ENCODE results near the gene FBLN2. TPM values are rescaled to one million over a fixed set of nuclear protein-coding genes. Genes with fewer than 3 reads are reported as not detected.

FBLN2 gene
- total RNA-seq, 1 experiment from 2014 or later = 0.39 TPM

DNA sequence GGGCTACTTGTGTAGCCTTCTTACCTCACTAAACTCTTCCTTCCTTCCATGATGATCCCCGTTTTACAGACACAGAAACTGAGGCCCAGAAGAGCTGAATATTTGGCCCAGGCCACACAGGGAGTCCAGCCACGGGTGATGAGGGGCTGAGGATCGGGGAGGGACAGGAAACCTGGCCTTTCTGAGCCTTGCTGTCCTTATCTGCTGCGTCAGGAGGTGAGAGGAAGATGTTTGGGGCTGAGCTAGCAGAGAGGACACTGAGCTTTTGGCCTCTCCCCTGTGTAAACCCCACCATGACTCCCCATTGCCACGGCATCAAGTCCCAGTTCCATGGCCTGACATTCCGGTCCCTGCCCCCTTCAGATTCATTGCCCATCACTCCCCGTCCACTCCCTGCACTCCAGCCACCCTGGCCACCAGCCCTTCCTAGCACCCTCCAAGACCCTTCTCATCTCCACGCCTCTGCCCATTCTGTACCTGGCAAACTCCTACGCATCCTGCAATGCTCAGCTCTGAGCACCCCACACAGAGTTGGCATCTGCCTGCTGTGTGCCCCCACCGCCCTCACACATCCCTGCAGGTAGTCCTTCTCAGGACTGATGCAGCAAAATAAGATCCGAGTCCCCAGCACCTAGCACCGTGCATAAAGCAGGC lies 103.0 kb downstream of the FBLN2 start:
- TF ChIP-seq SP1 (IDR thresholded peaks at IDR 0.05; ENCODE audit: low read depth) (no peak), POLR2AphosphoS5 (IDR thresholded peaks at IDR 0.05; ENCODE audit: low read depth, low read length) (no peak), RAD21 (IDR thresholded peaks at IDR 0.05; ENCODE audit: low read depth) (no peak), ZFX (IDR thresholded peaks at IDR 0.05) (no peak), CBX3 (IDR thresholded peaks at IDR 0.05; ENCODE audit: low read depth) (no peak), YY1 (IDR thresholded peaks at IDR 0.05; ENCODE audit: extremely low read depth, insufficient replicate concordance, low read depth, low read length) (no peak), EZH2phosphoT487 (IDR thresholded peaks at IDR 0.05; ENCODE audit: borderline replicate concordance) (no peak), JUND (IDR thresholded peaks at IDR 0.05) (no peak), EGR1 (IDR thresholded peaks at IDR 0.05; ENCODE audit: low read depth) (no peak), SRF (IDR thresholded peaks at IDR 0.05; ENCODE audit: low read depth) (no peak), TCF7L2 (IDR thresholded peaks at IDR 0.05; ENCODE audit: borderline replicate concordance, extremely low read depth, insufficient read depth, insufficient read length) (no peak), FOSL1 (IDR thresholded peaks at IDR 0.05; ENCODE audit: low read depth) (no peak), POLR2A (IDR thresholded peaks at IDR 0.05; ENCODE audit: borderline replicate concordance, extremely low read depth, insufficient read depth, insufficient read length) (no peak), ELF1 (IDR thresholded peaks at IDR 0.05; ENCODE audit: borderline replicate concordance, low read depth) (no peak), CEBPB (IDR thresholded peaks at IDR 0.05; ENCODE audit: low read depth) (no peak), SIN3A (IDR thresholded peaks at IDR 0.05; ENCODE audit: low read depth) (no peak)
- TF ChIP-seq, protein P1, sequence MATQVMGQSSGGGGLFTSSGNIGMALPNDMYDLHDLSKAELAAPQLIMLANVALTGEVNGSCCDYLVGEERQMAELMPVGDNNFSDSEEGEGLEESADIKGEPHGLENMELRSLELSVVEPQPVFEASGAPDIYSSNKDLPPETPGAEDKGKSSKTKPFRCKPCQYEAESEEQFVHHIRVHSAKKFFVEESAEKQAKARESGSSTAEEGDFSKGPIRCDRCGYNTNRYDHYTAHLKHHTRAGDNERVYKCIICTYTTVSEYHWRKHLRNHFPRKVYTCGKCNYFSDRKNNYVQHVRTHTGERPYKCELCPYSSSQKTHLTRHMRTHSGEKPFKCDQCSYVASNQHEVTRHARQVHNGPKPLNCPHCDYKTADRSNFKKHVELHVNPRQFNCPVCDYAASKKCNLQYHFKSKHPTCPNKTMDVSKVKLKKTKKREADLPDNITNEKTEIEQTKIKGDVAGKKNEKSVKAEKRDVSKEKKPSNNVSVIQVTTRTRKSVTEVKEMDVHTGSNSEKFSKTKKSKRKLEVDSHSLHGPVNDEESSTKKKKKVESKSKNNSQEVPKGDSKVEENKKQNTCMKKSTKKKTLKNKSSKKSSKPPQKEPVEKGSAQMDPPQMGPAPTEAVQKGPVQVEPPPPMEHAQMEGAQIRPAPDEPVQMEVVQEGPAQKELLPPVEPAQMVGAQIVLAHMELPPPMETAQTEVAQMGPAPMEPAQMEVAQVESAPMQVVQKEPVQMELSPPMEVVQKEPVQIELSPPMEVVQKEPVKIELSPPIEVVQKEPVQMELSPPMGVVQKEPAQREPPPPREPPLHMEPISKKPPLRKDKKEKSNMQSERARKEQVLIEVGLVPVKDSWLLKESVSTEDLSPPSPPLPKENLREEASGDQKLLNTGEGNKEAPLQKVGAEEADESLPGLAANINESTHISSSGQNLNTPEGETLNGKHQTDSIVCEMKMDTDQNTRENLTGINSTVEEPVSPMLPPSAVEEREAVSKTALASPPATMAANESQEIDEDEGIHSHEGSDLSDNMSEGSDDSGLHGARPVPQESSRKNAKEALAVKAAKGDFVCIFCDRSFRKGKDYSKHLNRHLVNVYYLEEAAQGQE (IDR thresholded peaks at IDR 0.05; ENCODE audit: low read depth) = no peak
- TF ChIP-seq, protein P2, sequence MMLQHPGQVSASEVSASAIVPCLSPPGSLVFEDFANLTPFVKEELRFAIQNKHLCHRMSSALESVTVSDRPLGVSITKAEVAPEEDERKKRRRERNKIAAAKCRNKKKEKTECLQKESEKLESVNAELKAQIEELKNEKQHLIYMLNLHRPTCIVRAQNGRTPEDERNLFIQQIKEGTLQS (IDR thresholded peaks at IDR 0.05) = no peak
- TF ChIP-seq, protein P3, sequence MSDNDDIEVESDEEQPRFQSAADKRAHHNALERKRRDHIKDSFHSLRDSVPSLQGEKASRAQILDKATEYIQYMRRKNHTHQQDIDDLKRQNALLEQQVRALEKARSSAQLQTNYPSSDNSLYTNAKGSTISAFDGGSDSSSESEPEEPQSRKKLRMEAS (IDR thresholded peaks at IDR 0.05) = no peak
- TF ChIP-seq, protein P4, sequence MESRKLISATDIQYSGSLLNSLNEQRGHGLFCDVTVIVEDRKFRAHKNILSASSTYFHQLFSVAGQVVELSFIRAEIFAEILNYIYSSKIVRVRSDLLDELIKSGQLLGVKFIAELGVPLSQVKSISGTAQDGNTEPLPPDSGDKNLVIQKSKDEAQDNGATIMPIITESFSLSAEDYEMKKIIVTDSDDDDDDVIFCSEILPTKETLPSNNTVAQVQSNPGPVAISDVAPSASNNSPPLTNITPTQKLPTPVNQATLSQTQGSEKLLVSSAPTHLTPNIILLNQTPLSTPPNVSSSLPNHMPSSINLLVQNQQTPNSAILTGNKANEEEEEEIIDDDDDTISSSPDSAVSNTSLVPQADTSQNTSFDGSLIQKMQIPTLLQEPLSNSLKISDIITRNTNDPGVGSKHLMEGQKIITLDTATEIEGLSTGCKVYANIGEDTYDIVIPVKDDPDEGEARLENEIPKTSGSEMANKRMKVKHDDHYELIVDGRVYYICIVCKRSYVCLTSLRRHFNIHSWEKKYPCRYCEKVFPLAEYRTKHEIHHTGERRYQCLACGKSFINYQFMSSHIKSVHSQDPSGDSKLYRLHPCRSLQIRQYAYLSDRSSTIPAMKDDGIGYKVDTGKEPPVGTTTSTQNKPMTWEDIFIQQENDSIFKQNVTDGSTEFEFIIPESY (IDR thresholded peaks at IDR 0.05; ENCODE audit: extremely low read depth, insufficient replicate concordance, low read length) = no peak
- H3K9me3 ChIP-seq (ENCODE audit: control insufficient read depth in 1 of 2, insufficient read depth in 1 of 2, low read depth in 1 of 2, low read length in 2 of 2) = no peaks in the 10 kb centered on the region
- no peak for ATAC-seq
- ChIA-PET POLR2A (interaction anchor here (0.6 kb wide), 1 partner anchor 15 kb away, joined by 3 read pairs; no protein-coding TSS in a partner anchor), CTCF (interaction anchor here (1.1 to 12.3 kb wide), 5 partner anchors 41 to 560 kb away, joined by 3 to 297 read pairs (median 5); partner anchors contain the start of gene WNT7A), RAD21 (ENCODE audit: low non-redundant PET in 1 of 2, low total read pairs in 2 of 2, uncharacterized antibody in 2 of 2, unreplicated experiment in 2 of 2) (interaction anchor here in 1 of 2 experiments (0.7 kb wide), 1 partner anchor 199 kb away, joined by 3 read pairs; no protein-coding TSS in a partner anchor)
- no peak overlapping the region for H3K4me3 ChIP-seq (replicated peaks in 1 of 2; ENCODE audit: low read depth in 1 of 2, low read length in 2 of 2)
- BruUV-seq (replicated peaks) = no TSS peak
- peaks cover 9 to 57% of the 10 kb centered on the region in 2 experiments; a peak in 3 of 4 replicates for H3K4me1 ChIP-seq (ENCODE audit: control insufficient read depth in 1 of 2, insufficient read depth in 2 of 2, low read length in 2 of 2)
- intact Hi-C loops (cut with micrococcal nuclease) = loop anchor here (10.0 kb wide), 1 partner anchor 473 kb away; the partner anchor contains the start of genes CHCHD4 and TMEM43
- H3K79me2 ChIP-seq (ENCODE audit: insufficient read depth, low read length) = no peaks in the 10 kb centered on the region
- H3K27me3 ChIP-seq (ENCODE audit: insufficient read depth, low read length) = no peaks in the 10 kb centered on the region
- H4K20me1 ChIP-seq (ENCODE audit: insufficient read depth) = no peaks in the 10 kb centered on the region
- H2AFZ ChIP-seq (ENCODE audit: low read depth, low read length, poor library complexity, severe bottlenecking) = no peak overlapping the region
- DNase-seq (ENCODE audit: low read depth, low spot score) = no peak
- no peaks in the 10 kb centered on the region for H3K9me2 ChIP-seq (ENCODE audit: insufficient read depth)
- H3K27ac ChIP-seq (ENCODE audit: low read depth, low read length) = no peak overlapping the region
- no peaks in the 10 kb centered on the region for H3K36me3 ChIP-seq (ENCODE audit: control insufficient read depth in 1 of 2, insufficient read depth in 2 of 2, low read length in 2 of 2)
- H3K9ac ChIP-seq (ENCODE audit: low read length) = no peak overlapping the region
- H3K4me2 ChIP-seq (ENCODE audit: low read length) = no peak overlapping the region

All from HCT116 (cell line).